BE2C (cell line): ENCODE results near the gene ADGRV1.

Source experiments
- DNase-seq: peaks from one replicate; pipeline ENCODE4 v3.0.0-alpha.2; 2020
- H3K27me3 ChIP-seq: fragments of 250-450 bp; sonication (Bioruptor Pico); 2 replicates; pipeline ENCODE4 v1.5.1; 2020; ENCODE audit warnings: mild to moderate bottlenecking
- H3K36me3 ChIP-seq: fragments of 250-450 bp; sonication (Bioruptor Pico); 2 replicates; pipeline ENCODE4 v1.5.1; 2020; ENCODE audit warnings: mild to moderate bottlenecking
- H3K4me1 ChIP-seq: fragments of 250-450 bp; sonication (Bioruptor Pico); 2 replicates; pipeline ENCODE4 v1.5.1; 2020
- H3K4me3 ChIP-seq: 2 replicates; pipeline ENCODE4 v1.5.1; 2011; ENCODE audit warnings: low read depth, low read length
- H3K9me3 ChIP-seq: fragments of 250-450 bp; sonication (Bioruptor Pico); 2 replicates; pipeline ENCODE4 v1.5.1; 2020
- TF ChIP-seq, protein P1 (sequence below): IDR thresholded peaks from 2 replicates; pipeline ENCODE4 v1.5.1; 2012; ENCODE audit warnings: mild to moderate bottlenecking, low read depth, low read length

The ADGRV1 gene

DNA sequence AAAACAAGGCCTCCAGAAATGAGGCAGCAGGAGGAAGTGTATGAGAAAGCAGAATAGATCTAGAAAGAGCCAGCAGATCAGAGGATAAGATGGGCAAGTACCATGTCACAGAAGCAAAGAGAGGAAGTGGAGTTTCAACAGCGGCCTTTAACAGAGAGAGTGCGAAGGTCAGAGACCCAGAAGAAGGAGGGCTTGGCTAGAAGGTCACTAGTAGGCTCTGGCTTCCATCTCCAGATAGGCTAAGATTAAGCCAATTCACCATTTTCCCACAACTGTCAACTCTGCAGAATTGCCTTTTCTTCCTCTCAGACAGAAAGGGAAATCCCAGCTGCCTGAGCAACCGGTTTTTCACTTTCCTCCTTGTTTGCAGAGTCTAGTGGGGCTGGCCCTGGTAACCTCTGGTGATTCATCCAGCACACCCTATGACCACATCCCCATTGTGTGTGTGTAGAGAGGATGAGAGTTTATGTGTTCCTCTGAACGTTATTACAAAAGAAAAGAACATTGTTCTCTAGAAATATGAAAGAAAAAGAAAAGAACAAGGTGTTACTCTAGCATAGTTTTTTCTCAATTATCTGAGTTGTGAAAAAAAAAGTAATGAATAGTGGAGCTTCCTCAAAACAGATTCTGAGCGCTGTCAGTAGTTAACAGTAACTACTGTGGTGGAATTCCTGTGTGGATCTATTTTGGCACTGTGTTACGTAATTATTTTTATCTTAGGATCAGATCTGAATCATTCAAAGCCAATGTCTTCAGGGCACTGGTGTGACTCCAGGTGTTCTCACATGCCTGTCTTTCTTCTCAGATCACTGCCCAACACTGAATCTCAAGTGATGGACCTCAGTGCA lies 604.2 kb downstream of the ADGRV1 start:
- Histone ChIP-seq H3K36me3 (no peaks in the 10 kb centered on the region), H3K27me3 (no peaks in the 10 kb centered on the region), H3K9me3 (no peaks in the 10 kb centered on the region), H3K4me1 (no peaks in the 10 kb centered on the region), H3K4me3 (no peak overlapping the region)
- TF ChIP-seq, protein P1, sequence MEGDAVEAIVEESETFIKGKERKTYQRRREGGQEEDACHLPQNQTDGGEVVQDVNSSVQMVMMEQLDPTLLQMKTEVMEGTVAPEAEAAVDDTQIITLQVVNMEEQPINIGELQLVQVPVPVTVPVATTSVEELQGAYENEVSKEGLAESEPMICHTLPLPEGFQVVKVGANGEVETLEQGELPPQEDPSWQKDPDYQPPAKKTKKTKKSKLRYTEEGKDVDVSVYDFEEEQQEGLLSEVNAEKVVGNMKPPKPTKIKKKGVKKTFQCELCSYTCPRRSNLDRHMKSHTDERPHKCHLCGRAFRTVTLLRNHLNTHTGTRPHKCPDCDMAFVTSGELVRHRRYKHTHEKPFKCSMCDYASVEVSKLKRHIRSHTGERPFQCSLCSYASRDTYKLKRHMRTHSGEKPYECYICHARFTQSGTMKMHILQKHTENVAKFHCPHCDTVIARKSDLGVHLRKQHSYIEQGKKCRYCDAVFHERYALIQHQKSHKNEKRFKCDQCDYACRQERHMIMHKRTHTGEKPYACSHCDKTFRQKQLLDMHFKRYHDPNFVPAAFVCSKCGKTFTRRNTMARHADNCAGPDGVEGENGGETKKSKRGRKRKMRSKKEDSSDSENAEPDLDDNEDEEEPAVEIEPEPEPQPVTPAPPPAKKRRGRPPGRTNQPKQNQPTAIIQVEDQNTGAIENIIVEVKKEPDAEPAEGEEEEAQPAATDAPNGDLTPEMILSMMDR = no peak
- no peak for DNase-seq

DNA sequence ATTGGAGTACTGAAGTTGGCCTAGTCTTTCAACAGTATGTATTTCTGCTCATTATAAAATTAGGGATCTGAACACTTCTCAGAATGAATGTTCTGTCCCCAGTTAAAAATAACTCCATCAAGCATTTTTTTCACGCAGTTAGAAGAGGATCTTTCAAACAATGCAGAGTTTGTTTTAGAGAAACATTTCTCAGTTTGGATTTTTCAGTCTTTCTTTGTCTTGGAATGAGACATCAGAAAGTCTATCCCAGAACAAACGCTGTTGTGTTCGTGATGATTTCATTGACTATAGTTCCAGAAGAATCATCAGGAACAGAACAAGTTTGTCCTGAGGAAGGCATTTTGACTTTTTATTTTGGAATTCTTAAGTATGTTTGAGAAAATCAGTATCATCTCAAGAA lies 605.8 kb downstream of the ADGRV1 start:
- no peaks in the 10 kb centered on the region for H3K36me3 ChIP-seq
- no peak overlapping the region for H3K4me3 ChIP-seq
- TF ChIP-seq, protein P1 = no peak
- no peaks in the 10 kb centered on the region for H3K9me3 ChIP-seq
- no peak for DNase-seq
- H3K27me3 ChIP-seq = no peaks in the 10 kb centered on the region
- no peaks in the 10 kb centered on the region for H3K4me1 ChIP-seq

DNA sequence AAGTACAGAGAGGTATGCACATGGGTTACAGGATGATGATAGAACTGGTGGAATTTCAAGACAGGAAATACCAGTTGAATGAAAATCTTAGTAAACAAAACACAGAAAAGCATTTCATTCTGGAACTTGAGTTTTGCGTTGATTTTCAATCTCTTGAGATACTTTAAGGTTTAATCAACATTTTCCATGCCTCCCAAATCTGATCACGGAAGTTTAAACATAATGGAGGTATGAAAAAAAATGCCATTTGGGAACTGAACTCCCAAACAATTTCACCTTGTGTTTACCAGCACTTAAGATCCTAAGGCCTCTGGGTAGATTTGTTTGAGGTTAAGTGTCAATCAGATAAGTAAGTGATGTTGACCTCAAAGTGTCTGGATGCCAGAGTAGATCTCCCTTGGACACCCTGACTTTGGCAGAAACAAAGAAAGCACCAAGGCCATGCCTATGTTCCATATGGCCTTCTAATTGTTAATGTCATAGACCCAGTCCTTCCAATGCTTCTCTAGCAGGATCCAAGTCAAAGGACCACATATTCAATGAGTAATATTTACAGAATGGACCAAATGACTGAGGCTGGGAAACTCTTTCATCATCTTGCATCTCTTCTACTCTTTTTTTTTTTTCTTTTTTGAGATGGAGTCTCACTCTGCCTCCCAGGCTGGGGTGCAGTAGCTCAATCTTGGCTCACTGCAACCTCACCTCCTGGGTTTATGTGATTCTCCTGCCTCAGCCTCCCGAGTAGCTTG lies 607.6 kb downstream of the ADGRV1 start:
- Histone ChIP-seq H3K4me1 (no peaks in the 10 kb centered on the region), H3K9me3 (no peaks in the 10 kb centered on the region), H3K36me3 (no peaks in the 10 kb centered on the region), H3K27me3 (no peaks in the 10 kb centered on the region), H3K4me3 (no peak overlapping the region)
- no peak for DNase-seq
- TF ChIP-seq, protein P1 = no peak

DNA sequence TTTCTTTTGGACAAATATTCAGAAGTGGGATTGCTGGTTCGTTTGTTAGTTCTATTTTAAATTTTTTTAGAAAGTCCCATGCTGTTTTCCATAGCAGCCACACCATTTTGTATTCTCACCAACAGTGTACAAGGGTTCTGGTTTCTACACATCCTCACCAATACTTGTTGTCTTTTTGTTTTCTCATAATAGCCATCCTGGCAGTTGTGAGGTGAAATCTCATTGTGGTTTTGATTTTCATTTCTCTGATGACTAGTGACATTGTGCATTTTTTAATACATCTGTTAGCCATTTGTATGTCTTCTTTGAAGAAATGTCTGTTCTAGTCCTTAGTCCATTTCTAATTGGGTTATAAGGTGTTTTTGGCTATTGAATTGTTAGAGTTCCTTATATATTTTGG lies 610.3 kb downstream of the ADGRV1 start:
- H3K4me3 ChIP-seq = no peak overlapping the region
- no peaks in the 10 kb centered on the region for H3K4me1 ChIP-seq
- H3K36me3 ChIP-seq = no peaks in the 10 kb centered on the region
- TF ChIP-seq, protein P1 = no peak
- no peak for DNase-seq
- no peaks in the 10 kb centered on the region for H3K27me3 ChIP-seq
- H3K9me3 ChIP-seq = no peaks in the 10 kb centered on the region

DNA sequence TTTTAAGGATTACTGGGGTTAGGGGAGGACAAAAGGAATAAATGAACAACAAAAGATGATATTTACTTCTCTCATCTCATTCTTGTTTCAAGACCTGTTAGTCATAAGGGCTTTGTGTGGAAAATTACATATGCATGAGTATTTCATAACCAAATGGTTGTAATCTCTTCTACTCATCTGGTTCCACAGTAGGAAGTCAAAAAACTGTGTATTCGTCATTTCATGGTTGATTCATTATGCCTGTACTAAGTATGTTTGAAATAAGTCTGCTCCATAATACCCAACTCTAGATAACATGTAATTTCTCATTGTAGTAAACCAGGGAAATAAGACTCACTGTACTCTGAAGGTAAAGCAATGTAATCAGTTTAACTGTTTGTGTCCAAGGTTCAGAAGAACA lies 611.7 kb downstream of the ADGRV1 start:
- H3K9me3 ChIP-seq = no peaks in the 10 kb centered on the region
- H3K4me1 ChIP-seq = no peaks in the 10 kb centered on the region
- TF ChIP-seq, protein P1 = no peak
- no peak overlapping the region for H3K4me3 ChIP-seq
- no peaks in the 10 kb centered on the region for H3K36me3 ChIP-seq
- no peaks in the 10 kb centered on the region for H3K27me3 ChIP-seq
- DNase-seq = no peak

DNA sequence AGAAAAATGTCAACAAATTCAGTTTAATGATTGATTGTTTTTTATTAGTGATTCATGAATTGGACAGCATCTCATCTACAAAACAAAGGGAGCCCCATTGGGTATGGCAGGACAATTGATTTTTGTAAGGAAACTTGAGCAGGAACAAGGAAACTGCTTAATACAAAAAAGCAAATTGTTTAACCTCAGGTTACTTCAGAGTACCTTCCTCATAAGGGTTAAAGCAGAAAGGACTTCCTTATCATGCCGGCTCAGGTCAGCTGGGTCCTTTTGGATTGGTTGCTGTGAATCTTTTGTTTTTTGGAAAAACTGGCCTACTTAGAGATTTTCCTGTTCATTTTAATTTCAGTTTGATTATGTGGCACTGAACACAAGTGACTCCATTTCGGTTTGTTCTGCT lies 612.7 kb downstream of the ADGRV1 start:
- H3K27me3 ChIP-seq = no peaks in the 10 kb centered on the region
- no peaks in the 10 kb centered on the region for H3K4me1 ChIP-seq
- H3K4me3 ChIP-seq = no peak overlapping the region
- DNase-seq = no peak
- no peaks in the 10 kb centered on the region for H3K9me3 ChIP-seq
- TF ChIP-seq, protein P1 = no peak
- no peaks in the 10 kb centered on the region for H3K36me3 ChIP-seq
